HPDE6-E6E7 (cell line): ENCODE data around the gene MYH9.
"Not testable (repeated sequence)": the region's sequence is repeated elsewhere in the genome, so short reads cannot be mapped to it uniquely, and the experiment has no call there.

Source experiments
- DNase-seq: peaks from one replicate; pipeline ENCODE4 v3.0.0; 2011; ENCODE audit warnings: missing footprints; ENCODE audit errors: extremely low spot score

The MYH9 gene

GRCh38 chr22:36271951-36272350 lies 115.8 kb downstream of the MYH9 start:
- not testable (repeated sequence) for DNase-seq

GRCh38 chr22:36271231-36271630 lies 116.5 kb downstream of the MYH9 start:
- DNase-seq, result not testable (repeated sequence)

- no peak for DNase-seq
These were observed 119.8 kb downstream of the MYH9 start for GRCh38 chr22:36267896-36268485.

GRCh38 chr22:36267058-36267457 lies 120.7 kb downstream of the MYH9 start:
- no peak for DNase-seq

GRCh38 chr22:36263886-36264664 lies 123.7 kb downstream of the MYH9 start:
- not testable (repeated sequence) for DNase-seq

- DNase-seq, result not testable (repeated sequence)
These were observed 124.5 kb downstream of the MYH9 start for GRCh38 chr22:36263216-36263673.

- DNase-seq, result not testable (repeated sequence)
These were observed 125.5 kb downstream of the MYH9 start for GRCh38 chr22:36262307-36262706.

GRCh38 chr22:36261675-36262074 lies 126.1 kb downstream of the MYH9 start:
- DNase-seq, result not testable (repeated sequence)

GRCh38 chr22:36259615-36260300 lies 128.0 kb downstream of the MYH9 start:
- no peak for DNase-seq

- no peak for DNase-seq
These were observed 128.8 kb downstream of the MYH9 start for GRCh38 chr22:36258701-36259614.

GRCh38 chr22:36257948-36258670 lies 129.7 kb downstream of the MYH9 start:
- no peak for DNase-seq

GRCh38 chr22:36257308-36257707 lies 130.5 kb downstream of the MYH9 start:
- no peak for DNase-seq

- no peak for DNase-seq
These were observed 131.3 kb downstream of the MYH9 start for GRCh38 chr22:36256478-36256877.

- DNase-seq, result not testable (repeated sequence)
These were observed 132.2 kb downstream of the MYH9 start for GRCh38 chr22:36255572-36255971.

- DNase-seq, result no peak
These were observed 134.0 kb downstream of the MYH9 start for GRCh38 chr22:36253523-36254490.

GRCh38 chr22:36252754-36253522 lies 134.8 kb downstream of the MYH9 start, which contains the start of gene APOL1:
Gene APOL1, plus strand, starts transcription at chr22:36253133. Its CDS starts 1,823 bp downstream, at chr22:36254956.
- DNase-seq, result peak; percentile 54

GRCh38 chr22:36251979-36252608 lies 135.7 kb downstream of the MYH9 start:
- DNase-seq, result not testable (repeated sequence)

- DNase-seq, result not testable (repeated sequence)
These were observed 137.3 kb downstream of the MYH9 start for GRCh38 chr22:36250292-36250960.
